H1 (cell line): ENCODE data around the gene CACNA1C. TPM values are rescaled to one million over a fixed set of nuclear protein-coding genes. Genes with fewer than 3 reads are reported as not detected.

Experiments
- RAD21 ChIP-seq, 2 experiments: IDR thresholded peaks in 1 of 2; conservative IDR thresholded peaks in 1 of 2; 2 replicates each; pipeline ENCODE4 v1.6.1; 2011; ENCODE audit warnings: low read depth in 2 of 2, low read length in 2 of 2, improper control_type of control experiment in 1 of 2, inconsistent platforms in 1 of 2, mild to moderate bottlenecking in 1 of 2, moderate library complexity in 1 of 2
- SIRT6 ChIP-seq: IDR thresholded peaks from one replicate; pipeline ENCODE4 v1.7.1; 2012; ENCODE audit warnings: low read length, inconsistent platforms
- TAF7 ChIP-seq: optimal IDR thresholded peaks from 2 replicates; pipeline ENCODE3; 2011; ENCODE audit warnings: low read depth, mild to moderate bottlenecking, inconsistent platforms, low read length, moderate library complexity, borderline replicate concordance
- polyA plus RNA-seq, 7 experiments: library from polyadenylated mRNA; depleted of rRNA in 3 of 7; stranded (reverse) in 5 of 7; unstranded in 2 of 7; fragments of >200 nt in 5 of 7; fragments of 200-250 nt in 2 of 7; gene quantifications; 1 replicate in 5 of 7; 2 replicates in 1 of 7; 4 replicates in 1 of 7; pipeline versions ENCODE4 v1.2.1 to v1.2.3, GENCODE V29; 2011 to 2013; ENCODE audit warnings: missing spikeins in 2 of 7, mixed read lengths in 2 of 7
- total RNA-seq: library from RNA; stranded (reverse); fragmentation: NEBNext Ultra II Directional; extraction: Animal tissue kit (Norgen Biotek cat#: 25700); gene quantifications from 2 replicates; pipeline ENCODE4 v1.2.1, GENCODE V29; 2021

Gene CACNA1C
- total and polyA plus RNA-seq, 2 of the 8 experiments (the other 6 are each of a cell fraction or from before 2014, with no cell fraction given): 1.3 TPM

DNA sequence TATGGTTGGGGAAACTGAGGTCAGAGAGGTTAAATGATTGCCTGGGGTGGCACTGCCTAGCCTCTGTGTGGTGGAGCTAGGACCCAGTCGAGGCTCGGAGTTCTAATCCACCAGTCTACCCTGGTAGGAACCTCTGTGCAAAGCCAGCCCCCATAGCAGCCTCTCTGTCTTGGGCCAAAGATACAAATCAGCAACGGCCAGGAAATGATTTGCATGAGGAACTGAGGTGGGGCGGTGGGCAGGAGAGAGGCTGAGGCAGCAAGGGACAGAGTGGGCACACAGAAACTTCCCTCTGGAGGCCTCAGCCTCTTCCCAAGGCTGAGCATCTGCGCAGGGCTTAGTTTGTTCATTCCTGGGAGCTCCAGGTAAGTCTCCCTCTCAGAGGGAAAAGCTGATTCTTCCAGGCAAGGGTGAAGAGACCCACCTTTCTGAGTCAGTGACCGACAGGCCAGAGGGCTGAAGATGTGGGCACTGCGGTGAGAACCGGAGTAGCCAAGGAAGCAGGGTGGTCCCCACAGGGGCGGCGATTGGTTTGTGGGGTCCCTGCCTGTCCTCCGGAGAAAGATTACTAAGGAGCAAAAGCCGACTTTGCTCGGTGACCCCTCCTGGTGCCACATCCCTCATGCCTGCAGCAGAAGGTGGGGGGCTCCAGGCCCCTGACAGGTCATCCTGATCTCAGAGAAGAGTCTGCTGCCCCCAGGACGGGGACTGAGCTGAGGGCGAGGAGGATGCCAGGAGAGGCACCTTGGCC lies 134.6 kb downstream of the CACNA1C start (continued):
- TF ChIP-seq RAD21 (IDR thresholded peaks at IDR 0.05 in 1 of 2, conservative IDR thresholded peaks at IDR 0.05 in 1 of 2; ENCODE audit: low read depth in 2 of 2, low read length in 2 of 2) (no peak), SIRT6 (no peak), TAF7 (no peak)
- TF ChIP-seq, all 59 proteins: peak for 0
